ENCODE measurements around the gene RGS7.
"Not testable (repeated sequence)": the region's sequence is repeated elsewhere in the genome, so short reads cannot be mapped to it uniquely, and the experiment has no call there.

The RGS7 gene

GRCh38 chr1:241221319-241221718 lies 135.7 kb downstream of the RGS7 start:
- H3K27ac ChIP-seq, result no peak overlapping the region
- TF ChIP-seq, protein P1, sequence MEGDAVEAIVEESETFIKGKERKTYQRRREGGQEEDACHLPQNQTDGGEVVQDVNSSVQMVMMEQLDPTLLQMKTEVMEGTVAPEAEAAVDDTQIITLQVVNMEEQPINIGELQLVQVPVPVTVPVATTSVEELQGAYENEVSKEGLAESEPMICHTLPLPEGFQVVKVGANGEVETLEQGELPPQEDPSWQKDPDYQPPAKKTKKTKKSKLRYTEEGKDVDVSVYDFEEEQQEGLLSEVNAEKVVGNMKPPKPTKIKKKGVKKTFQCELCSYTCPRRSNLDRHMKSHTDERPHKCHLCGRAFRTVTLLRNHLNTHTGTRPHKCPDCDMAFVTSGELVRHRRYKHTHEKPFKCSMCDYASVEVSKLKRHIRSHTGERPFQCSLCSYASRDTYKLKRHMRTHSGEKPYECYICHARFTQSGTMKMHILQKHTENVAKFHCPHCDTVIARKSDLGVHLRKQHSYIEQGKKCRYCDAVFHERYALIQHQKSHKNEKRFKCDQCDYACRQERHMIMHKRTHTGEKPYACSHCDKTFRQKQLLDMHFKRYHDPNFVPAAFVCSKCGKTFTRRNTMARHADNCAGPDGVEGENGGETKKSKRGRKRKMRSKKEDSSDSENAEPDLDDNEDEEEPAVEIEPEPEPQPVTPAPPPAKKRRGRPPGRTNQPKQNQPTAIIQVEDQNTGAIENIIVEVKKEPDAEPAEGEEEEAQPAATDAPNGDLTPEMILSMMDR (conservative IDR thresholded peaks at IDR 0.05), result no peak

- H3K27ac ChIP-seq, result not testable (repeated sequence)
Observed at GRCh38 chr1:241220913-241221312, 136.1 kb downstream of the RGS7 start.

GRCh38 chr1:241219449-241219848 lies 137.6 kb downstream of the RGS7 start:
- TF ChIP-seq, protein P1 (conservative IDR thresholded peaks at IDR 0.05), result no peak
- no peak overlapping the region for H3K27ac ChIP-seq

DNA sequence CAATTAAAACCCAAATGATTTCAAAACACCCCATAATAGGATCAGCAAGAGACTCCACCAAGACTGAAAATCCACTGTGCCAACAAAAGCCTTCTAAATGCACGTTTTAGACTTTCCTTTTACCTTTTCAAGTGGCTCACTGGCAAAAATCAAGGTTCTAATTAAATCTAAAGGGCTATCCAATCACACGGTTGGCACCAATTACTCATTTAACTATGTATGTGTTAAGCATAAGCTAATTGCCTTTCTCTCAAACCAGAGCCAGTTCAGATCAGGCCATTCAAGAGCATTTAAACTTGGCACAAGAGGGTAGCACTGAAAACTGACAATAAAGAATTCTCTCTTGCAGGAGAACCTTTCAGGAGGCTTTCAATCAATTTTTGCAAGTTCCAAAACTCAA lies 139.5 kb downstream of the RGS7 start:
- TF ChIP-seq, protein P1 (conservative IDR thresholded peaks at IDR 0.05), result no peak

GRCh38 chr1:241215683-241216082 lies 141.3 kb downstream of the RGS7 start:
- TF ChIP-seq, protein P1 (conservative IDR thresholded peaks at IDR 0.05), result no peak
- no peak overlapping the region for H3K27ac ChIP-seq

More for the DNA sequence above, 139.5 kb downstream of the RGS7 start:
- H3K27ac ChIP-seq, result no peak overlapping the region

DNA sequence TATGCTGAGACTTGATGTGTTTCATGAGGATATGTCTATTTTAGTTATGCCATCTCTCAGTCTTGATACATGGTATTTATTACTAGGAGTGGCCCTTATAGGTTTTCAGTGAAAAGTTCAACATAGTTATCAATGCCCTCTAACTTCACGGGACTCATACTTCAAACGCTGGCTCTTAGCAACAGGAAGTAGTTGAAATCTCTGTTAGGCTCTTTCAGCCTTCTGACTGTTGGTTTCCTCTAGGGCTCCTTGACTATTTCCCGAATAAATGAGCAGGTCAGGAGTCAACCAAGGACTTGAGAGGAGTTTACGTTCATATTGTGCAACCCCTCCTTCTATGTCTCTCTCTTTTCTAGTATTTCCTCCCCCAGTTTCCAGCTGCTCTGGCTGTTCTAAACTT lies 141.8 kb downstream of the RGS7 start:
- H3K27ac ChIP-seq, result no peak overlapping the region

GRCh38 chr1:241213139-241213538 lies 143.9 kb downstream of the RGS7 start:
- TF ChIP-seq, protein P1 (conservative IDR thresholded peaks at IDR 0.05), result no peak
- no peak overlapping the region for H3K27ac ChIP-seq

More for the DNA sequence above, 141.8 kb downstream of the RGS7 start:
- TF ChIP-seq, protein P1 (conservative IDR thresholded peaks at IDR 0.05), result no peak

DNA sequence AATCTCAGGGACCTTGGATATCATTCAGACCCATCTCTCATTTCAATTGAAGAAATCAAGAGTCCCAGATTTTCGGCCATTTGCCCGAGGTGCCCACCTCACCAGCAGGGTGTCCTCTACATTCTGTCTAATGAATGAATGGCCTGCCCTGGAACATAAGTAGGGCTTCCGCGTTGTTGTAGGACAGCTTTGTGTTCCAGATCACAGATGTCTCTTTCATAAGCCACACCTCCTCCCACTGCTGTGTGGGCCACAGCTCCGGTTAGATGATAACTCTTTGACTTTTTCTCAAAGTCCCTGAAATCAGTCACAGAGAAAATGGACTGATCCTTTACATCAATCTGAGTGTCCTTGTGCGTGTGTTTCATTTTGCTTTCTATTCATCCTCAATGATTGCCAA lies 144.4 kb downstream of the RGS7 start:
- H3K27ac ChIP-seq, result no peak overlapping the region
- TF ChIP-seq, protein P1 (conservative IDR thresholded peaks at IDR 0.05), result no peak

Measured in VCaP (cell line).